PFSK-1 (cell line): ENCODE data around the gene TMEM171.

Experiments used
- POLR2AphosphoS5 ChIP-seq: IDR thresholded peaks from 2 replicates; pipeline ENCODE4 v1.6.1; 2012; ENCODE audit warnings: low read depth, mild to moderate bottlenecking, control low read depth, low read length, moderate library complexity
- SIN3A ChIP-seq: IDR thresholded peaks from 2 replicates; pipeline ENCODE4 v1.6.1; 2012; ENCODE audit warnings: mild to moderate bottlenecking, low read length, moderate library complexity, borderline replicate concordance; ENCODE audit not compliant: insufficient read depth

DNA sequence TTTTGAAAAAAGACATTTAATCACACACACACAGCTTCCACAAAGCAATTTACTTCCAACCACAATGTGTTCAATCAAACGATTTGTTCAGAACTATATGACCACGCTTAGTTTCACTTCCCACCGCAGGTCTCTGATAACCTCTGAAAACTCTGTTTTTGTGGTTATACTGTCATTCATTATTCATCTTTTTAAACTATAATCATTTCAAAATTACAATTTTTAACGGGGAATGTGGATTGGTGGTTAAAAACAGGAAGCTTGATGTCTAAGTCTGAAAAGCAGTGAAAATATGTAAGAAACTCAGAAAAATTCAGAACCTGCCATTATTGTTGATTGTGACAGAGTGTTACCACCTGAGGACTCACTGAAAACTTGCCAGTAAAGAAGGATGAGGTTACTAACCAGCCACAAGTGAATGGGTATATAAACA, 39.9 kb downstream of the TMEM171 start:
- TF ChIP-seq POLR2AphosphoS5 (no peak), SIN3A (no peak)
